H9 (cell line): ENCODE measurements around the gene PKN1. TPM values are rescaled to one million over a fixed set of nuclear protein-coding genes. Genes with fewer than 3 reads are reported as not detected.

Source experiments
- DNase-seq: peaks from one replicate; pipeline ENCODE4 v3.0.0-alpha.2; 2017
- H2AFZ ChIP-seq: one replicate; pipeline ENCODE4 v1.6.1; 2013; ENCODE audit warnings: mild to moderate bottlenecking, low read length, control low read depth, moderate library complexity
- H2AK5ac ChIP-seq: 2 replicates; pipeline ENCODE4 v1.6.1; 2013; ENCODE audit warnings: low read length, control low read depth, mixed read lengths; ENCODE audit not compliant: insufficient read length
- H2BK120ac ChIP-seq: one replicate; pipeline ENCODE4 v1.6.1; 2013; ENCODE audit warnings: low read depth, mild to moderate bottlenecking, low read length, control low read depth, inconsistent platforms; ENCODE audit not compliant: poor library complexity, severe bottlenecking
- H2BK12ac ChIP-seq: 2 replicates; pipeline ENCODE4 v1.6.1; 2013; ENCODE audit warnings: low read length, control low read depth, mixed read lengths, low read depth; ENCODE audit not compliant: insufficient read length
- H2BK15ac ChIP-seq: 2 replicates; pipeline ENCODE4 v1.6.1; 2013; ENCODE audit warnings: low read depth, low read length, control low read depth
- H2BK20ac ChIP-seq: one replicate; pipeline ENCODE4 v1.6.1; 2013; ENCODE audit warnings: low read depth, mild to moderate bottlenecking, low read length, control low read depth, inconsistent platforms; ENCODE audit not compliant: poor library complexity, severe bottlenecking
- H2BK5ac ChIP-seq: 2 replicates; pipeline ENCODE4 v1.6.1; 2013; ENCODE audit warnings: low read length, control low read depth, mixed read lengths; ENCODE audit not compliant: insufficient read length
- H3K14ac ChIP-seq: 2 replicates; pipeline ENCODE4 v1.6.1; 2013; ENCODE audit warnings: low read length, control low read depth; ENCODE audit not compliant: insufficient read depth
- H3K18ac ChIP-seq: 2 replicates; pipeline ENCODE4 v1.6.1; 2013; ENCODE audit warnings: low read depth, mild to moderate bottlenecking, mixed read lengths, low read length, control low read depth; ENCODE audit not compliant: insufficient read length
- H3K23ac ChIP-seq: 2 replicates; pipeline ENCODE4 v1.6.1; 2013; ENCODE audit warnings: low read length, control low read depth, mixed read lengths, low read depth; ENCODE audit not compliant: insufficient read length
- H3K23me2 ChIP-seq: 2 replicates; pipeline ENCODE4 v1.6.1; 2013; ENCODE audit warnings: low read depth, mild to moderate bottlenecking, mixed read lengths, low read length, control low read depth; ENCODE audit not compliant: insufficient read length, poor library complexity, severe bottlenecking
- H3K27ac ChIP-seq: 2 replicates; pipeline ENCODE4 v1.5.1; 2013; ENCODE audit warnings: low read length, control low read depth, mixed read lengths, low read depth; ENCODE audit not compliant: insufficient read length
- H3K27me3 ChIP-seq: 2 replicates; pipeline ENCODE4 v1.6.1; 2013; ENCODE audit warnings: low read length, control low read depth, inconsistent platforms; ENCODE audit not compliant: insufficient read depth
- H3K4ac ChIP-seq: 2 replicates; pipeline ENCODE4 v1.6.1; 2013; ENCODE audit warnings: low read depth, mild to moderate bottlenecking, control low read depth, inconsistent platforms, low read length, moderate library complexity
- H3K4me1 ChIP-seq: 2 replicates; pipeline ENCODE4 v1.6.1; 2013; ENCODE audit warnings: low read length, control low read depth, inconsistent platforms; ENCODE audit not compliant: insufficient read depth
- H3K4me2 ChIP-seq: 2 replicates; pipeline ENCODE4 v1.6.1; 2013; ENCODE audit warnings: low read length, control low read depth, mixed read lengths; ENCODE audit not compliant: insufficient read length, insufficient read depth
- H3K56ac ChIP-seq: 2 replicates; pipeline ENCODE4 v1.6.1; 2013; ENCODE audit warnings: low read depth, mild to moderate bottlenecking, mixed read lengths, low read length, control low read depth; ENCODE audit not compliant: insufficient read length
- H3K79me1 ChIP-seq: 2 replicates; pipeline ENCODE4 v1.6.1; 2013; ENCODE audit warnings: low read depth, mild to moderate bottlenecking, moderate library complexity, low read length, control low read depth, inconsistent platforms; ENCODE audit not compliant: insufficient read depth, poor library complexity, severe bottlenecking
- H3K79me2 ChIP-seq: 2 replicates; pipeline ENCODE4 v1.6.1; 2013; ENCODE audit warnings: low read length, control low read depth, inconsistent platforms; ENCODE audit not compliant: insufficient read depth
- H3K9ac ChIP-seq: 2 replicates; pipeline ENCODE4 v1.6.1; 2013; ENCODE audit warnings: low read length, control low read depth, mixed read lengths; ENCODE audit not compliant: insufficient read length; ENCODE audit errors: extremely low read depth
- H3K9me3 ChIP-seq: one replicate; pipeline ENCODE4 v1.6.1; 2013; ENCODE audit warnings: low read depth, low read length, inconsistent platforms; ENCODE audit not compliant: control insufficient read depth
- H3T11ph ChIP-seq: one replicate; pipeline ENCODE4 v1.6.1; 2013; ENCODE audit warnings: mild to moderate bottlenecking, low read length, control low read depth, inconsistent platforms
- H4K20me1 ChIP-seq: one replicate; pipeline ENCODE4 v1.6.1; 2013; ENCODE audit not compliant: control insufficient read depth, insufficient read length, insufficient read depth
- H4K5ac ChIP-seq: 2 replicates; pipeline ENCODE4 v1.6.1; 2013; ENCODE audit warnings: low read depth, mild to moderate bottlenecking, mixed read lengths, low read length, control low read depth; ENCODE audit not compliant: insufficient read length
- H4K8ac ChIP-seq: replicated peaks from 2 replicates; pipeline ENCODE4 v1.6.1; 2013; ENCODE audit warnings: low read length, control low read depth, mixed read lengths, low read depth; ENCODE audit not compliant: insufficient read length
- H4K91ac ChIP-seq: 2 replicates; pipeline ENCODE4 v1.6.1; 2013; ENCODE audit warnings: low read depth, mild to moderate bottlenecking, moderate library complexity, mixed read lengths, low read length, control low read depth; ENCODE audit not compliant: insufficient read length
- H3K27ac Mint-ChIP-seq, 3 experiments: 2 replicates in 2 of 3; 3 replicates in 1 of 3; pipeline ENCODE4 v1.8.0; 2020 to 2021; ENCODE audit warnings: mixed read lengths in 3 of 3, mild to moderate bottlenecking in 1 of 3, moderate library complexity in 1 of 3
- H3K27me3 Mint-ChIP-seq: 2 replicates; pipeline ENCODE4 v1.8.0; 2021; ENCODE audit warnings: low read depth, mild to moderate bottlenecking, moderate library complexity, mixed read lengths
- H3K36me3 Mint-ChIP-seq, 3 experiments: 2 replicates in 2 of 3; 3 replicates in 1 of 3; pipeline ENCODE4 v1.8.0; 2020 to 2021; ENCODE audit warnings: low read depth in 3 of 3, mixed read lengths in 3 of 3; ENCODE audit not compliant: insufficient read depth in 1 of 3
- H3K4me1 Mint-ChIP-seq, 2 experiments: 2 replicates each; pipeline ENCODE4 v1.8.0; 2020; ENCODE audit warnings: mixed read lengths in 2 of 2
- H3K4me3 Mint-ChIP-seq, 2 experiments: 2 replicates in 1 of 2; 3 replicates in 1 of 2; pipeline ENCODE4 v1.8.0; 2020 to 2021; ENCODE audit warnings: mild to moderate bottlenecking in 2 of 2, mixed read lengths in 2 of 2, moderate library complexity in 1 of 2
- H3K9me3 Mint-ChIP-seq, 2 experiments: 2 replicates in 1 of 2; 3 replicates in 1 of 2; pipeline ENCODE4 v1.8.0; 2020; ENCODE audit warnings: mild to moderate bottlenecking in 2 of 2, mixed read lengths in 2 of 2, moderate library complexity in 1 of 2
- CTCF ChIP-seq: fragments of 200-600 bp; sonication (generic); conservative IDR thresholded peaks from 3 replicates; pipeline ENCODE4 v1.8.0; 2021; ENCODE audit warnings: antibody characterized with exemption, mild to moderate bottlenecking
- WGBS: extraction: QIAGEN DNeasy Blood & Tissue Kit; methylation state at CpG from one replicate; pipeline ENCODE4 v1.1.7; 2013; ENCODE audit warnings: missing lambda C conversion rate, low lambda C conversion rate, mixed read lengths; ENCODE audit not compliant: insufficient read length; ENCODE audit errors: extremely low coverage; 5-methylcytosine and 5-hydroxymethylcytosine counted together
- total RNA-seq: library from RNA; stranded (reverse); gene quantifications from 2 replicates; pipeline ENCODE4 v1.2.1, GENCODE V29; 2021

PKN1 gene
- total RNA-seq, 1 experiment from 2014 or later: 159 TPM

GRCh38 chr19:14497228-14497921, 64.3 kb downstream of the PKN1 start:
- H2BK15ac ChIP-seq: no peak overlapping the region
- H2BK120ac ChIP-seq: no peak overlapping the region
- H4K8ac ChIP-seq: no peak overlapping the region
- H3K23ac ChIP-seq: no peak overlapping the region
- peaks cover 9 to 15% (median 13%) of the 10 kb centered on the region in 3 experiments; a peak in 6 of 7 replicates for H3K36me3 Mint-ChIP-seq
- peaks cover 2% of the 10 kb centered on the region; the same call in 1 of the 2 replicates for H3K79me2 ChIP-seq
- no peak overlapping the region for H3K4ac ChIP-seq
- H3K9me3 Mint-ChIP-seq: no peaks in the 10 kb centered on the region
- H2BK5ac ChIP-seq: no peak overlapping the region
- H2BK20ac ChIP-seq: no peak overlapping the region
- H3K4me1 ChIP-seq: peaks cover 4% of the 10 kb centered on the region; the same call in 1 of the 2 replicates
- no peak overlapping the region for H2AFZ ChIP-seq
- H3K9ac ChIP-seq: no peak overlapping the region
- peaks cover 3% of the 10 kb centered on the region for H3K79me1 ChIP-seq
- H3T11ph ChIP-seq: no peak overlapping the region
- no peak overlapping the region for H3K4me2 ChIP-seq
- TF ChIP-seq CTCF: no peak
- no peak overlapping the region for H2AK5ac ChIP-seq
- H4K20me1 ChIP-seq: no peaks in the 10 kb centered on the region
- peaks cover 4% of the 10 kb centered on the region for H3K23me2 ChIP-seq
- no peak overlapping the region for H3K56ac ChIP-seq
- peak overlapping the region in 2 of 3 experiments; percentile 42 to 55; a peak in 1 of 7 replicates for H3K27ac Mint-ChIP-seq
- H2BK12ac ChIP-seq: no peak overlapping the region
- H3K9me3 ChIP-seq: no peaks in the 10 kb centered on the region
- H3K27ac ChIP-seq: no peak overlapping the region
- no peak overlapping the region for H4K5ac ChIP-seq
- no peaks in the 10 kb centered on the region; the same call in none of the 2 replicates for H3K27me3 Mint-ChIP-seq
- no peak overlapping the region; the same call in 1 of the 2 replicates for H3K14ac ChIP-seq
- no peaks in the 10 kb centered on the region for H3K27me3 ChIP-seq
- WGBS: no CpG with 5 or more reads among the region's 6 CpGs
- H4K91ac ChIP-seq: no peak overlapping the region
- peak overlapping the region in 1 of 2 experiments; percentile 94; a peak in 1 of 5 replicates for H3K4me3 Mint-ChIP-seq
- H3K4me1 Mint-ChIP-seq: peaks cover 22% of the 10 kb centered on the region in 2 experiments
- DNase-seq: no peak
- H3K18ac ChIP-seq: no peak overlapping the region
